Skin of body (tissue), 1 donor: ENCODE results near the gene ELMO2. TPM values are rescaled to one million over a fixed set of nuclear protein-coding genes. Genes with fewer than 3 reads are reported as not detected.

Experiments
- total RNA-seq: library from RNA; depleted of rRNA; stranded (reverse); fragments of >200 nt; gene quantifications from one replicate; pipeline ENCODE4 v1.2.3, GENCODE V29; 2014

The ELMO2 gene
- total RNA-seq, 1 donor from 2014 or later = 33.5 TPM

Other genes with a start within 250 kb of the ELMO2 start
- gene CDH22, start 98.1 kb downstream of the ELMO2 start, total RNA-seq = 0.89 TPM
- 7.6 TPM for gene ZNF334, start 106.9 kb upstream of the ELMO2 start, total RNA-seq
- gene OCSTAMP, start 144.0 kb upstream of the ELMO2 start, total RNA-seq = not detected
- 1.8 TPM for gene SLC13A3, start 244.8 kb upstream of the ELMO2 start, total RNA-seq